Activated T-helper 1 cell treated with anti-CD3 and anti-CD28 coated beads, Interleukin-12 subunit alpha, Interleukin-12 subunit beta, Interleukin-2, Interleukin-4 antibody, amounts not matched to agents 30 ng/mL and 10 ng/mL and 1 ng/mL, durations not matched to agents 14 hours and 24 hours and 36 hours (primary cell): ENCODE data around the gene HMMR. TPM values are rescaled to one million over a fixed set of nuclear protein-coding genes. Genes with fewer than 3 reads are reported as not detected.
A peak's percentile ranks its signal among the peaks of the same experiment; 100 is the strongest.

Source experiments
- DNase-seq: peaks from one replicate; pipeline ENCODE4 v3.0.0; 2021; ENCODE audit warnings: low spot score
- H3K27ac Mint-ChIP-seq: one replicate; pipeline ENCODE4 v1.8.0; 2021; ENCODE audit warnings: mild to moderate bottlenecking, mixed read lengths
- H3K27me3 Mint-ChIP-seq: one replicate; pipeline ENCODE4 v1.8.0; 2022; ENCODE audit warnings: mild to moderate bottlenecking, moderate library complexity, mixed read lengths; ENCODE audit not compliant: insufficient read depth
- H3K36me3 Mint-ChIP-seq: one replicate; pipeline ENCODE4 v1.8.0; 2021; ENCODE audit warnings: low read depth, mixed read lengths
- H3K4me1 Mint-ChIP-seq: one replicate; pipeline ENCODE4 v1.8.0; 2021; ENCODE audit warnings: low read depth, mixed read lengths
- H3K4me3 Mint-ChIP-seq: one replicate; pipeline ENCODE4 v1.8.0; 2021; ENCODE audit warnings: mild to moderate bottlenecking, moderate library complexity, mixed read lengths
- H3K9me3 Mint-ChIP-seq: one replicate; pipeline ENCODE4 v1.8.0; 2021; ENCODE audit warnings: mixed read lengths
- intact Hi-C: fragments of 100-400 bp; cut with micrococcal nuclease; formaldehyde crosslinking; loops from one replicate; pipeline ENCODE4 v1.15.1; 2024
- total RNA-seq: library from RNA; stranded (reverse); gene quantifications from 2 replicates; pipeline ENCODE4 v1.2.3, GENCODE V29; 2022

Gene HMMR
- total RNA-seq, 1 donor from 2014 or later = 25.5 TPM

GRCh38 chr5:163503106-163504078 is 43.0 kb downstream of the HMMR start:
- H3K9me3 Mint-ChIP-seq = no peaks in the 10 kb centered on the region
- DNase-seq = peak; percentile 27
- intact Hi-C loops = loop anchor here (1.0 to 2.0 kb wide), 2 partner anchors 15 to 30 kb away; no protein-coding TSS in a partner anchor
- peak overlapping the region; percentile 90 for H3K27ac Mint-ChIP-seq
- H3K4me1 Mint-ChIP-seq = peaks cover 39% of the 10 kb centered on the region
- peaks cover 9% of the 10 kb centered on the region for H3K36me3 Mint-ChIP-seq
- H3K4me3 Mint-ChIP-seq = peak overlapping the region; percentile 92
- no peaks in the 10 kb centered on the region for H3K27me3 Mint-ChIP-seq

- peaks cover 15% of the 10 kb centered on the region for H3K36me3 Mint-ChIP-seq
- peaks cover 48% of the 10 kb centered on the region for H3K4me1 Mint-ChIP-seq
- intact Hi-C loops = no loop called here
- H3K4me3 Mint-ChIP-seq = peak overlapping the region; percentile 92
- H3K27ac Mint-ChIP-seq = peak overlapping the region; percentile 90
- no peak for DNase-seq
- no peaks in the 10 kb centered on the region for H3K27me3 Mint-ChIP-seq
- H3K9me3 Mint-ChIP-seq = no peaks in the 10 kb centered on the region
Observed at GRCh38 chr5:163504079-163504931, 43.9 kb downstream of the HMMR start.

- H3K4me1 Mint-ChIP-seq = peaks cover 55% of the 10 kb centered on the region
- peak overlapping the region; percentile 90 for H3K27ac Mint-ChIP-seq
- DNase-seq = no peak
- no peaks in the 10 kb centered on the region for H3K9me3 Mint-ChIP-seq
- peaks cover 15% of the 10 kb centered on the region for H3K36me3 Mint-ChIP-seq
- peak overlapping the region; percentile 92 for H3K4me3 Mint-ChIP-seq
- intact Hi-C loops = loop anchor here (1.0 kb wide), 1 partner anchor 45 kb away; the partner anchor contains the start of genes HMMR and NUDCD2
- no peaks in the 10 kb centered on the region for H3K27me3 Mint-ChIP-seq
Observed at GRCh38 chr5:163505049-163505367, 44.6 kb downstream of the HMMR start.

GRCh38 chr5:163505368-163506094 is 45.1 kb downstream of the HMMR start, which contains the start of gene MAT2B:
TSS of gene MAT2B (plus strand) at chr5:163505619. CDS start at chr5:163505687, 68 bp downstream.
- no peaks in the 10 kb centered on the region for H3K27me3 Mint-ChIP-seq
- H3K36me3 Mint-ChIP-seq = peaks cover 15% of the 10 kb centered on the region
- H3K9me3 Mint-ChIP-seq = no peaks in the 10 kb centered on the region
- intact Hi-C loops = loop anchor here (1.0 to 2.0 kb wide), 4 partner anchors 9 to 68 kb away; partner anchors contain the start of genes CCNG1, HMMR and NUDCD2
- H3K4me1 Mint-ChIP-seq = peaks cover 57% of the 10 kb centered on the region
- H3K27ac Mint-ChIP-seq = peak within 1 kb of the TSS; percentile 90
- peak within 1 kb of the TSS; percentile 92 for H3K4me3 Mint-ChIP-seq
- peak; percentile 95 for DNase-seq

GRCh38 chr5:163506095-163506457 is 45.6 kb downstream of the HMMR start:
- peaks cover 20% of the 10 kb centered on the region for H3K36me3 Mint-ChIP-seq
- H3K27ac Mint-ChIP-seq = peak overlapping the region; percentile 90
- DNase-seq = no peak

GRCh38 chr5:163506726-163507125 is 46.3 kb downstream of the HMMR start:
- intact Hi-C loops = loop anchor here (1.0 to 2.0 kb wide), 3 partner anchors 8 to 69 kb away; partner anchors contain the start of gene CCNG1
- H3K27ac Mint-ChIP-seq = peak overlapping the region; percentile 90
- DNase-seq = no peak

More at GRCh38 chr5:163506095-163506457, 45.6 kb downstream of the HMMR start:
- peak overlapping the region; percentile 92 for H3K4me3 Mint-ChIP-seq
- no peaks in the 10 kb centered on the region for H3K9me3 Mint-ChIP-seq
- H3K4me1 Mint-ChIP-seq = peaks cover 61% of the 10 kb centered on the region
- intact Hi-C loops = loop anchor here (1.0 to 2.0 kb wide), 3 partner anchors 8 to 69 kb away; partner anchors contain the start of gene CCNG1
- H3K27me3 Mint-ChIP-seq = no peaks in the 10 kb centered on the region

GRCh38 chr5:163508753-163509152 is 48.3 kb downstream of the HMMR start:
- Mint-ChIP-seq H3K27ac (peak overlapping the region; percentile 59), H3K9me3 (no peaks in the 10 kb centered on the region), H3K27me3 (no peaks in the 10 kb centered on the region), H3K4me1 (peaks cover 67% of the 10 kb centered on the region), H3K36me3 (peaks cover 31% of the 10 kb centered on the region), H3K4me3 (peak overlapping the region; percentile 92)
- DNase-seq = no peak
- intact Hi-C loops = no loop called here

More at GRCh38 chr5:163506726-163507125, 46.3 kb downstream of the HMMR start:
- Mint-ChIP-seq H3K27me3 (no peaks in the 10 kb centered on the region), H3K36me3 (peaks cover 20% of the 10 kb centered on the region), H3K4me1 (peaks cover 63% of the 10 kb centered on the region), H3K4me3 (peak overlapping the region; percentile 92), H3K9me3 (no peaks in the 10 kb centered on the region)

- intact Hi-C loops = no loop called here
- peaks cover 28% of the 10 kb centered on the region for H3K36me3 Mint-ChIP-seq
Observed at GRCh38 chr5:163509291-163509951, 49.0 kb downstream of the HMMR start.

GRCh38 chr5:163512526-163512925 is 52.1 kb downstream of the HMMR start:
- Mint-ChIP-seq H3K27me3 (no peaks in the 10 kb centered on the region), H3K4me1 (peaks cover 48% of the 10 kb centered on the region), H3K36me3 (peaks cover 38% of the 10 kb centered on the region), H3K4me3 (no peak overlapping the region), H3K27ac (no peak overlapping the region), H3K9me3 (no peaks in the 10 kb centered on the region)
- intact Hi-C loops = no loop called here
- DNase-seq = no peak

More at GRCh38 chr5:163509291-163509951, 49.0 kb downstream of the HMMR start:
- Mint-ChIP-seq H3K4me1 (peaks cover 60% of the 10 kb centered on the region), H3K4me3 (peak overlapping the region; percentile 92), H3K9me3 (no peaks in the 10 kb centered on the region), H3K27ac (peak overlapping the region; percentile 59), H3K27me3 (no peaks in the 10 kb centered on the region)
- DNase-seq = no peak

- Mint-ChIP-seq H3K4me1 (no peaks in the 10 kb centered on the region), H3K36me3 (peaks cover 17% of the 10 kb centered on the region), H3K27ac (no peak overlapping the region), H3K27me3 (peaks cover 7% of the 10 kb centered on the region), H3K4me3 (no peak overlapping the region), H3K9me3 (peaks cover 6% of the 10 kb centered on the region)
- intact Hi-C loops = no loop called here
- DNase-seq = no peak
Observed at GRCh38 chr5:163525096-163525495, 64.7 kb downstream of the HMMR start.

- Mint-ChIP-seq H3K27me3 (peaks cover 12% of the 10 kb centered on the region), H3K4me3 (no peak overlapping the region), H3K36me3 (peaks cover 3% of the 10 kb centered on the region), H3K4me1 (no peaks in the 10 kb centered on the region), H3K9me3 (peaks cover 4% of the 10 kb centered on the region), H3K27ac (no peak overlapping the region)
- no peak for DNase-seq
- intact Hi-C loops = no loop called here
Observed at GRCh38 chr5:163529698-163530097, 69.3 kb downstream of the HMMR start.
